GM12878 (cell line): Measurements from ENCODE around the gene BPIFB4. TPM values are rescaled to one million over a fixed set of nuclear protein-coding genes. Genes with fewer than 3 reads are reported as not detected.

Experiments used
- ATAC-seq: fragments of 200-7000 bp; cut with Tn5 transposase; 3 replicates; pipeline ENCODE4 v1.9.1; 2020; ENCODE audit warnings: mild to moderate bottlenecking, moderate library complexity
- BruUV-seq: library from RNA; stranded (reverse); fragments of 400-500 nt; replicated peaks from 2 replicates; lab custom pipeline; 2021; lab: Mats Ljungman, UMichigan
- CTCF ChIA-PET: fragments of 300-600 bp; sonication (Branson Sonifier 250); formaldehyde crosslinking; extraction: SDS; loops from one replicate; lab custom pipeline; 2021; ENCODE audit warnings: inconsistent platforms; lab: Yijun Ruan, JAX
- POLR2A ChIA-PET: fragments of 350-600 bp; formaldehyde crosslinking; extraction: SDS; loops from one replicate; lab custom pipeline; 2021; ENCODE audit warnings: inconsistent platforms; lab: Charles Lee
- RAD21 ChIA-PET: fragments of 300-600 bp; sonication (Branson Sonifier 250); formaldehyde crosslinking; loops from one replicate; lab custom pipeline; 2023; ENCODE audit warnings: antibody characterized with exemption; ENCODE audit not compliant: unreplicated experiment; lab: Charles Lee
- SMC1A ChIA-PET: fragments of 300-600 bp; sonication (Branson Sonifier 250); formaldehyde crosslinking; loops from one replicate; lab custom pipeline; 2023; ENCODE audit not compliant: unreplicated experiment, uncharacterized antibody; lab: Charles Lee
- DNase-seq: peaks from one replicate; pipeline ENCODE4 v3.0.0-alpha.2; 2011; ENCODE audit warnings: low read depth, low spot score
- FAIRE-seq: peaks from 3 replicates; lab custom pipeline; 2011; peaks lifted over from hg19 to GRCh38; lab: Jason Lieb, UNC
- H2AFZ ChIP-seq: 2 replicates; pipeline ENCODE4 v1.6.0; 2011; ENCODE audit warnings: low read depth, low read length, control low read depth; ENCODE audit not compliant: control insufficient read depth
- H3K27ac ChIP-seq: 2 replicates; pipeline ENCODE4 v1.5.1; 2011; ENCODE audit warnings: control low read depth; ENCODE audit not compliant: control insufficient read depth, insufficient read depth
- H3K27me3 ChIP-seq, 2 experiments: replicated peaks in 1 of 2; 2 replicates each; pipeline versions ENCODE4 v1.6.0 to v1.6.1; 2011; ENCODE audit warnings: low read length in 1 of 2; ENCODE audit not compliant: control insufficient read depth in 2 of 2, insufficient read depth in 2 of 2
- H3K36me3 ChIP-seq, 2 experiments: 2 replicates each; pipeline ENCODE4 v1.5.1; 2011; ENCODE audit warnings: low read length in 1 of 2; ENCODE audit not compliant: control insufficient read depth in 2 of 2, insufficient read depth in 2 of 2
- H3K4me1 ChIP-seq: 2 replicates; pipeline ENCODE4 v1.6.1; 2011; ENCODE audit warnings: mild to moderate bottlenecking, low read length, moderate library complexity, mixed read lengths; ENCODE audit not compliant: control insufficient read depth, insufficient read depth
- H3K4me2 ChIP-seq: 2 replicates; pipeline ENCODE4 v1.6.0; 2011; ENCODE audit warnings: control low read depth; ENCODE audit not compliant: control insufficient read depth, insufficient read depth
- H3K4me3 ChIP-seq: fragments of 200-600 bp; sonication (generic); 2 replicates; pipeline ENCODE4 v1.5.1; 2016
- H3K79me2 ChIP-seq: 2 replicates; pipeline ENCODE4 v1.6.0; 2011; ENCODE audit warnings: low read length; ENCODE audit not compliant: control insufficient read depth, insufficient read depth
- H3K9ac ChIP-seq: 2 replicates; pipeline ENCODE4 v1.8.0; 2011; ENCODE audit warnings: low read length, control low read depth, mixed read lengths; ENCODE audit not compliant: control insufficient read depth, insufficient read depth
- H3K9me3 ChIP-seq: replicated peaks from 3 replicates; pipeline ENCODE4 v1.5.1; 2011; ENCODE audit warnings: mild to moderate bottlenecking, low read length; ENCODE audit not compliant: control insufficient read depth, insufficient read depth
- H4K20me1 ChIP-seq: 2 replicates; pipeline ENCODE4 v1.6.0; 2011; ENCODE audit not compliant: control insufficient read depth, insufficient read depth
- CBFB ChIP-seq: IDR thresholded peaks from 2 replicates; pipeline ENCODE4 v1.6.1; 2016; ENCODE audit warnings: antibody characterized with exemption, low read depth
- DPF2 ChIP-seq: fragments of 450-650 bp; IDR thresholded peaks from 2 replicates; pipeline ENCODE4 v1.6.1; 2017; ENCODE audit warnings: mild to moderate bottlenecking
- EP300 ChIP-seq, 2 experiments: fragments of 150-350 bp in 1 of 2; IDR thresholded peaks; 2 replicates each; pipeline ENCODE4 v1.6.1; 2011 to 2012; ENCODE audit warnings: low read depth in 2 of 2, low read length in 2 of 2, borderline replicate concordance in 1 of 2, improper control_type of control experiment in 1 of 2, inconsistent platforms in 1 of 2; ENCODE audit not compliant: control insufficient read depth in 1 of 2
- EZH2 ChIP-seq: IDR thresholded peaks from 2 replicates; pipeline ENCODE4 v1.6.1; 2012; ENCODE audit warnings: low read depth, mild to moderate bottlenecking, control low read depth, inconsistent platforms, low read length, borderline replicate concordance; ENCODE audit not compliant: control insufficient read depth
- FOXM1 ChIP-seq: IDR thresholded peaks from 2 replicates; pipeline ENCODE4 v1.6.1; 2012; ENCODE audit warnings: low read depth, mild to moderate bottlenecking, inconsistent platforms, low read length, moderate library complexity
- MYB ChIP-seq: fragments of 150-350 bp; IDR thresholded peaks from 2 replicates; pipeline ENCODE4 v1.6.1; 2014; ENCODE audit warnings: mild to moderate bottlenecking, low read depth, low read length, borderline replicate concordance
- NR2C1 ChIP-seq: fragments of 450-650 bp; IDR thresholded peaks from 2 replicates; pipeline ENCODE4 v1.6.1; 2017; ENCODE audit warnings: antibody characterized with exemption, mild to moderate bottlenecking, moderate library complexity
- POLR2AphosphoS2 ChIP-seq: IDR thresholded peaks from 2 replicates; pipeline ENCODE4 v1.6.1; 2011; ENCODE audit warnings: low read depth, mild to moderate bottlenecking, low read length, improper control_type of control experiment, moderate library complexity
- RCOR1 ChIP-seq: conservative IDR thresholded peaks from 2 replicates; pipeline ENCODE4 v1.6.1; 2012; ENCODE audit warnings: low read depth, low read length, improper control_type of control experiment
- SP1 ChIP-seq: IDR thresholded peaks from one replicate; pipeline ENCODE4 v1.6.1; 2011; ENCODE audit warnings: low read depth, low read length
- TCF3 ChIP-seq: IDR thresholded peaks from 2 replicates; pipeline ENCODE4 v1.6.1; 2012; ENCODE audit warnings: low read depth, mild to moderate bottlenecking, low read length, borderline replicate concordance; ENCODE audit not compliant: insufficient read depth
- WGBS: methylation state at CpG from one replicate; pipeline ENCODE4 v1.1.6; 2016; ENCODE audit warnings: low lambda C conversion rate; ENCODE audit not compliant: insufficient replicate concordance, insufficient coverage; ENCODE audit errors: missing lambda C conversion rate; 5-methylcytosine and 5-hydroxymethylcytosine counted together
- in situ Hi-C: fragments of 300-500 bp; cut with MboI; formaldehyde crosslinking; loops from 9 replicates; pipeline ENCODE4 v1.14.3; 2018; ENCODE audit warnings: mixed read lengths
- intact Hi-C: fragments of 100-400 bp; cut with micrococcal nuclease; formaldehyde crosslinking; loops from one replicate; pipeline ENCODE4 v1.14.2; 2022; ENCODE audit not compliant: unreplicated experiment
- polyA plus RNA-seq, 11 experiments: library from polyadenylated mRNA; depleted of rRNA in 4 of 11; unstranded in 6 of 11; stranded (reverse) in 5 of 11; fragments of >200 nt; fragmentation: Nextera tagmentation in 4 of 11; fragmentation: Illumina TruSeq in 1 of 11; extraction: Ambion mirVana in 4 of 11; extraction: Trizol in 1 of 11; gene quantifications; 1 replicate in 1 of 11; 2 replicates in 10 of 11; pipeline versions ENCODE4 v1.2.1 to v1.2.3, GENCODE V29; 2011 to 2016; ENCODE audit warnings: inconsistent platforms in 2 of 11, missing spikeins in 2 of 11, low read depth in 1 of 11
- total RNA-seq, 4 experiments: library from RNA; depleted of rRNA in 3 of 4; stranded (reverse); fragments of >200 nt in 3 of 4; fragmentation: Illumina TruSeq in 1 of 4; extraction: Trizol in 1 of 4; gene quantifications; 2 replicates each; pipeline versions ENCODE4 v1.2.1 to v1.2.3, GENCODE V29; 2013 to 2021
- TF ChIP-seq, protein P1 (sequence below): fragments of 450-650 bp; IDR thresholded peaks from 2 replicates; pipeline ENCODE4 v1.6.1; 2018; ENCODE audit warnings: borderline replicate concordance, mild to moderate bottlenecking; ENCODE audit not compliant: partially characterized antibody
- TF ChIP-seq, protein P2 (sequence below): fragments of 450-650 bp; IDR thresholded peaks from 2 replicates; pipeline ENCODE4 v1.6.1; 2014; ENCODE audit warnings: mild to moderate bottlenecking
- TF ChIP-seq, protein P3 (sequence below): fragments of 450-650 bp; IDR thresholded peaks from 2 replicates; pipeline ENCODE4 v1.6.1; 2017; ENCODE audit warnings: mild to moderate bottlenecking, moderate library complexity

Gene BPIFB4
- total and polyA plus RNA-seq, 10 of the 15 experiments (the other 5 are each of a cell fraction or from before 2014, with no cell fraction given), result 0.12 TPM; not detected in 9

GRCh38 chr20:33133373-33133941 is 54.0 kb downstream of the BPIFB4 start (continued):
- TF ChIP-seq, protein P1, sequence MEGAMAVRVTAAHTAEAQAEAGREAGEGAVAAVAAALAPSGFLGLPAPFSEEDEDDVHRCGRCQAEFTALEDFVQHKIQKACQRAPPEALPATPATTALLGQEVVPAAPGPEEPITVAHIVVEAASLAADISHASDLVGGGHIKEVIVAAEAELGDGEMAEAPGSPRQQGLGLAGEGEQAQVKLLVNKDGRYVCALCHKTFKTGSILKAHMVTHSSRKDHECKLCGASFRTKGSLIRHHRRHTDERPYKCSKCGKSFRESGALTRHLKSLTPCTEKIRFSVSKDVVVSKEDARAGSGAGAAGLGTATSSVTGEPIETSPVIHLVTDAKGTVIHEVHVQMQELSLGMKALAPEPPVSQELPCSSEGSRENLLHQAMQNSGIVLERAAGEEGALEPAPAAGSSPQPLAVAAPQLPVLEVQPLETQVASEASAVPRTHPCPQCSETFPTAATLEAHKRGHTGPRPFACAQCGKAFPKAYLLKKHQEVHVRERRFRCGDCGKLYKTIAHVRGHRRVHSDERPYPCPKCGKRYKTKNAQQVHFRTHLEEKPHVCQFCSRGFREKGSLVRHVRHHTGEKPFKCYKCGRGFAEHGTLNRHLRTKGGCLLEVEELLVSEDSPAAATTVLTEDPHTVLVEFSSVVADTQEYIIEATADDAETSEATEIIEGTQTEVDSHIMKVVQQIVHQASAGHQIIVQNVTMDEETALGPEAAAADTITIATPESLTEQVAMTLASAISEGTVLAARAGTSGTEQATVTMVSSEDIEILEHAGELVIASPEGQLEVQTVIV, result no peak
- TF ChIP-seq DPF2, result no peak

- POLR2A ChIA-PET, result no interaction called here
- FAIRE-seq (no peak), DNase-seq (no peak), ATAC-seq (no peak)
- WGBS, result 8% methylated on average over 3 of the region's 3 CpGs
- Histone ChIP-seq H2AFZ (no peak overlapping the region), H3K9ac (no peak overlapping the region), H3K27ac (no peak overlapping the region), H3K36me3 (no peaks in the 10 kb centered on the region), H3K27me3 (peaks cover 0 to 3% of the 10 kb centered on the region in 2 experiments; a peak in 3 of 4 replicates), H3K9me3 (no peaks in the 10 kb centered on the region; the same call in 2 of the 3 replicates), H4K20me1 (no peaks in the 10 kb centered on the region), H3K4me2 (no peak overlapping the region), H3K4me1 (no peaks in the 10 kb centered on the region), H3K4me3 (no peak overlapping the region), H3K79me2 (no peaks in the 10 kb centered on the region)
- CTCF ChIA-PET, result interaction anchor here (1.0 kb wide), 1 partner anchor 155 kb away, joined by 3 read pairs; no protein-coding TSS in a partner anchor
- in situ Hi-C loops (no loop called here), intact Hi-C loops (no loop called here)
- TF ChIP-seq SP1 (no peak), CBFB (no peak), RCOR1 (no peak), MYB (no peak), FOXM1 (no peak), EZH2 (no peak), POLR2AphosphoS2 (no peak), TCF3 (no peak), NR2C1 (no peak), EP300 (IDR thresholded peaks at IDR 0.05; ENCODE audit: borderline replicate concordance in 1 of 2, control insufficient read depth in 1 of 2, low read depth in 2 of 2, low read length in 2 of 2) (no peak)
- TF ChIP-seq, protein P2, sequence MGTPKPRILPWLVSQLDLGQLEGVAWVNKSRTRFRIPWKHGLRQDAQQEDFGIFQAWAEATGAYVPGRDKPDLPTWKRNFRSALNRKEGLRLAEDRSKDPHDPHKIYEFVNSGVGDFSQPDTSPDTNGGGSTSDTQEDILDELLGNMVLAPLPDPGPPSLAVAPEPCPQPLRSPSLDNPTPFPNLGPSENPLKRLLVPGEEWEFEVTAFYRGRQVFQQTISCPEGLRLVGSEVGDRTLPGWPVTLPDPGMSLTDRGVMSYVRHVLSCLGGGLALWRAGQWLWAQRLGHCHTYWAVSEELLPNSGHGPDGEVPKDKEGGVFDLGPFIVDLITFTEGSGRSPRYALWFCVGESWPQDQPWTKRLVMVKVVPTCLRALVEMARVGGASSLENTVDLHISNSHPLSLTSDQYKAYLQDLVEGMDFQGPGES, result no peak
- TF ChIP-seq, protein P3, sequence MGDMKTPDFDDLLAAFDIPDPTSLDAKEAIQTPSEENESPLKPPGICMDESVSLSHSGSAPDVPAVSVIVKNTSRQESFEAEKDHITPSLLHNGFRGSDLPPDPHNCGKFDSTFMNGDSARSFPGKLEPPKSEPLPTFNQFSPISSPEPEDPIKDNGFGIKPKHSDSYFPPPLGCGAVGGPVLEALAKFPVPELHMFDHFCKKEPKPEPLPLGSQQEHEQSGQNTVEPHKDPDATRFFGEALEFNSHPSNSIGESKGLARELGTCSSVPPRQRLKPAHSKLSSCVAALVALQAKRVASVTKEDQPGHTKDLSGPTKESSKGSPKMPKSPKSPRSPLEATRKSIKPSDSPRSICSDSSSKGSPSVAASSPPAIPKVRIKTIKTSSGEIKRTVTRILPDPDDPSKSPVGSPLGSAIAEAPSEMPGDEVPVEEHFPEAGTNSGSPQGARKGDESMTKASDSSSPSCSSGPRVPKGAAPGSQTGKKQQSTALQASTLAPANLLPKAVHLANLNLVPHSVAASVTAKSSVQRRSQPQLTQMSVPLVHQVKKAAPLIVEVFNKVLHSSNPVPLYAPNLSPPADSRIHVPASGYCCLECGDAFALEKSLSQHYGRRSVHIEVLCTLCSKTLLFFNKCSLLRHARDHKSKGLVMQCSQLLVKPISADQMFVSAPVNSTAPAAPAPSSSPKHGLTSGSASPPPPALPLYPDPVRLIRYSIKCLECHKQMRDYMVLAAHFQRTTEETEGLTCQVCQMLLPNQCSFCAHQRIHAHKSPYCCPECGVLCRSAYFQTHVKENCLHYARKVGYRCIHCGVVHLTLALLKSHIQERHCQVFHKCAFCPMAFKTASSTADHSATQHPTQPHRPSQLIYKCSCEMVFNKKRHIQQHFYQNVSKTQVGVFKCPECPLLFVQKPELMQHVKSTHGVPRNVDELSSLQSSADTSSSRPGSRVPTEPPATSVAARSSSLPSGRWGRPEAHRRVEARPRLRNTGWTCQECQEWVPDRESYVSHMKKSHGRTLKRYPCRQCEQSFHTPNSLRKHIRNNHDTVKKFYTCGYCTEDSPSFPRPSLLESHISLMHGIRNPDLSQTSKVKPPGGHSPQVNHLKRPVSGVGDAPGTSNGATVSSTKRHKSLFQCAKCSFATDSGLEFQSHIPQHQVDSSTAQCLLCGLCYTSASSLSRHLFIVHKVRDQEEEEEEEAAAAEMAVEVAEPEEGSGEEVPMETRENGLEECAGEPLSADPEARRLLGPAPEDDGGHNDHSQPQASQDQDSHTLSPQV, result no peak
- RAD21 ChIA-PET, result no interaction called here
- SMC1A ChIA-PET, result no interaction called here
- no TSS peak for BruUV-seq
Observed at GRCh38 chr20:33137195-33137594, 57.8 kb downstream of the BPIFB4 start.
